Activated B cell treated with CpG ODN at 0.5 μM for 24 hours (primary cell): ENCODE data around the gene GFAP. TPM values are rescaled to one million over a fixed set of nuclear protein-coding genes. Genes with fewer than 3 reads are reported as not detected.

Source experiments
- ATAC-seq: fragments of 200-7000 bp; cut with Tn5 transposase; one replicate; pipeline ENCODE4 v1.10.0; 2021; ENCODE audit warnings: low read depth, mild to moderate bottlenecking, moderate library complexity
- CTCF ChIA-PET: fragments of 350-600 bp; sonication (Branson Sonifier 250); formaldehyde crosslinking; loops from one replicate; lab custom pipeline; 2021; ENCODE audit warnings: antibody characterized with exemption; lab: Charles Lee
- POLR2A ChIA-PET: fragments of 350-600 bp; sonication (Branson Sonifier 250); formaldehyde crosslinking; loops from one replicate; lab custom pipeline; 2021; ENCODE audit warnings: antibody characterized with exemption; lab: Charles Lee
- DNase-seq: peaks from one replicate; pipeline ENCODE4 v3.0.0; 2022
- H3K27ac Mint-ChIP-seq: one replicate; pipeline ENCODE4 v1.8.0; 2020; ENCODE audit warnings: mixed read lengths
- H3K27me3 Mint-ChIP-seq: one replicate; pipeline ENCODE4 v1.8.0; 2021; ENCODE audit warnings: mixed read lengths
- H3K36me3 Mint-ChIP-seq: one replicate; pipeline ENCODE4 v1.8.0; 2021; ENCODE audit warnings: low read depth, mixed read lengths
- H3K4me1 Mint-ChIP-seq: one replicate; pipeline ENCODE4 v1.8.0; 2021; ENCODE audit warnings: mixed read lengths
- H3K4me3 Mint-ChIP-seq: one replicate; pipeline ENCODE4 v1.8.0; 2020; ENCODE audit warnings: mild to moderate bottlenecking, mixed read lengths
- H3K9me3 Mint-ChIP-seq: one replicate; pipeline ENCODE4 v1.8.0; 2020; ENCODE audit warnings: mixed read lengths
- intact Hi-C: fragments of 100-400 bp; cut with micrococcal nuclease; formaldehyde crosslinking; loops from one replicate; pipeline ENCODE4 v1.15.1; 2024
- total RNA-seq: library from RNA; stranded (reverse); gene quantifications from 2 replicates; pipeline ENCODE4 v1.2.3, GENCODE V29; 2022
- TF ChIP-seq, protein P1 (sequence below): fragments of 200-600 bp; IDR thresholded peaks from one replicate; pipeline ENCODE4 v1.8.0; 2022; ENCODE audit warnings: antibody characterized with exemption, mild to moderate bottlenecking

The GFAP gene
- total RNA-seq, 1 donor from 2014 or later = not detected

DNA sequence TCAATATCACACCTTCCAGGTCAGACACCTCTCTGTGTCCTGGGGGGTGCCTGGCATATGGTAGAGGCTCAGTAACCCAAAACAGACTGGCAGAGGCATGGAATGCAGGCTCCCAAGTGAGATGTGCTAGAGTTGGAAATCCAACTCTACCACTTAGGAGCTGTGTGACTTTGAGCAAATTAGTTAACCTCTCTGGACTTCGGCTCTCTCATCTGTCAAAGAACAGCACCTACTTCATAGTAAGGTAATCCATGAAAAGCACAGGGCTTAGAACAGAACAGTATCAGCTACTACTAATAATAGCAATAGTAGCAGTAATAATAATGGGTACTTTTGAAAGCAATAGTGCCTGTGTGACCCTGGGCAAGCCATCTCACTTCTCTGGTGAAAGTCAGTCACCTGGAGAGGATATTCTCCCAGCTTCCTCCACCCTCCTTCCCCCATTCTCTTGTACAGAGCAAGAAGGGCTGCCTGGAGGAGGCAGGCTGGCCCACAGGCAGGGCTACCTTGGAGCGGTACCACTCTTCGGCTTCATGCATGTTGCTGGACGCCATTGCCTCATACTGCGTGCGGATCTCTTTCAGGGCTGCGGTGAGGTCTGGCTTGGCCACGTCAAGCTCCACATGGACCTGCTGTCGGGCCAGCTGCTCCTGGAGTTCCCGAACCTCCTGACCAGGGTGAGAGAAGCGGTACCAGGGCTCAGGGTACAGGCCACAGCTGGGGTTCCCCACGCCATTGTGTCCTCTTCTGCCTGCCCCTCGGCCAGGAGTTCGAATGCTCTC is 2.3 kb downstream of the GFAP start:
- Mint-ChIP-seq H3K36me3 (no peaks in the 10 kb centered on the region), H3K9me3 (no peaks in the 10 kb centered on the region), H3K4me3 (no peak overlapping the region), H3K4me1 (peaks cover 13% of the 10 kb centered on the region), H3K27ac (no peak overlapping the region), H3K27me3 (peaks cover 34% of the 10 kb centered on the region)
- ATAC-seq = no peak
- TF ChIP-seq, protein P1, sequence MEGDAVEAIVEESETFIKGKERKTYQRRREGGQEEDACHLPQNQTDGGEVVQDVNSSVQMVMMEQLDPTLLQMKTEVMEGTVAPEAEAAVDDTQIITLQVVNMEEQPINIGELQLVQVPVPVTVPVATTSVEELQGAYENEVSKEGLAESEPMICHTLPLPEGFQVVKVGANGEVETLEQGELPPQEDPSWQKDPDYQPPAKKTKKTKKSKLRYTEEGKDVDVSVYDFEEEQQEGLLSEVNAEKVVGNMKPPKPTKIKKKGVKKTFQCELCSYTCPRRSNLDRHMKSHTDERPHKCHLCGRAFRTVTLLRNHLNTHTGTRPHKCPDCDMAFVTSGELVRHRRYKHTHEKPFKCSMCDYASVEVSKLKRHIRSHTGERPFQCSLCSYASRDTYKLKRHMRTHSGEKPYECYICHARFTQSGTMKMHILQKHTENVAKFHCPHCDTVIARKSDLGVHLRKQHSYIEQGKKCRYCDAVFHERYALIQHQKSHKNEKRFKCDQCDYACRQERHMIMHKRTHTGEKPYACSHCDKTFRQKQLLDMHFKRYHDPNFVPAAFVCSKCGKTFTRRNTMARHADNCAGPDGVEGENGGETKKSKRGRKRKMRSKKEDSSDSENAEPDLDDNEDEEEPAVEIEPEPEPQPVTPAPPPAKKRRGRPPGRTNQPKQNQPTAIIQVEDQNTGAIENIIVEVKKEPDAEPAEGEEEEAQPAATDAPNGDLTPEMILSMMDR = no peak
- intact Hi-C loops = no loop called here
- no peak for DNase-seq
- CTCF ChIA-PET = interaction anchor here (1.2 kb wide), 1 partner anchor 186 kb away, joined by 4 read pairs; no protein-coding TSS in a partner anchor
- POLR2A ChIA-PET = interaction anchor here (1.0 kb wide), 1 partner anchor 14 kb away, joined by 4 read pairs; the partner anchor contains the start of gene EFTUD2

DNA sequence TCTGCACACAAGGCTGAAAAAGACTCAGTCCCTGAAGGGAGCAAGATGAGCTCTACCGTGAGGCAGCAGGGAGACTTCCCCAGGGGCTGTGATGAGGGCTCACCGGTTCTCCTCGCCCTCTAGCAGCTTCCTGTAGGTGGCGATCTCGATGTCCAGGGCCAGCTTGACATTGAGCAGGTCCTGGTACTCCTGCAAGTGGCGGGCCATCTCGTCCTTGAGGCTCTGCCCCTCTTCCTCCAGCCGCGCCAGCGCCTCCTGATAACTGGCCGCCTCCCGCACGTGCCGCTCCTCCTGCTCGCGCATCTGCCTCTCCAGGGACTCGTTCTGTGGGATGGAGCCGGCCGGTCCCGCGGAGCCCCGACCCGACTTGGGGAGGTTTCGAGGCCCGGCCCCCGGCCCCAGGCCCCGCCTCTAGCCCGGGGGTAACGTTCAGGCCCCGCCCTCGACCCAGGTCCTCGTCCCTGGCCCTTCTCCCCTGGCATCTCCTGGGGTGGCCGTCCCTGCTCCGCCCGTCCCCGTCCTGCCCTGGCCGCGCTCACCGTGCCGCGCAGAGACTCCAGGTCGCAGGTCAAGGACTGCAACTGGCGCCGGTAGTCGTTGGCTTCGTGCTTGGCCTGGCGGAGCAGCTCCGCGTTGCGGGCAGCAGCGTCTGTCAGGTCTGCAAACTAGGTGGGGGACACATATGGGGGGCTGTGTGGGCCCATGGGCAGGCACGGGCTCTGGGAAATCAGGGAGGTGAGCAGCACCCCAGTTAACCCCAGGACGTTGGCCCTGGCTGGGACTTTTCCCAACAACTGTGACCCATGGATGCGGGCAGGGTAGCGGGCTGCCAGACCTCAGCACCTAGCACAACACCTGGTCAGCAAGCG is 3.9 kb downstream of the GFAP start:
- H3K36me3 Mint-ChIP-seq = no peaks in the 10 kb centered on the region
- POLR2A ChIA-PET = interaction anchor here (1.1 kb wide), 1 partner anchor 150 kb away, joined by 3 read pairs; the partner anchor contains the start of gene NMT1
- H3K9me3 Mint-ChIP-seq = no peaks in the 10 kb centered on the region

DNA sequence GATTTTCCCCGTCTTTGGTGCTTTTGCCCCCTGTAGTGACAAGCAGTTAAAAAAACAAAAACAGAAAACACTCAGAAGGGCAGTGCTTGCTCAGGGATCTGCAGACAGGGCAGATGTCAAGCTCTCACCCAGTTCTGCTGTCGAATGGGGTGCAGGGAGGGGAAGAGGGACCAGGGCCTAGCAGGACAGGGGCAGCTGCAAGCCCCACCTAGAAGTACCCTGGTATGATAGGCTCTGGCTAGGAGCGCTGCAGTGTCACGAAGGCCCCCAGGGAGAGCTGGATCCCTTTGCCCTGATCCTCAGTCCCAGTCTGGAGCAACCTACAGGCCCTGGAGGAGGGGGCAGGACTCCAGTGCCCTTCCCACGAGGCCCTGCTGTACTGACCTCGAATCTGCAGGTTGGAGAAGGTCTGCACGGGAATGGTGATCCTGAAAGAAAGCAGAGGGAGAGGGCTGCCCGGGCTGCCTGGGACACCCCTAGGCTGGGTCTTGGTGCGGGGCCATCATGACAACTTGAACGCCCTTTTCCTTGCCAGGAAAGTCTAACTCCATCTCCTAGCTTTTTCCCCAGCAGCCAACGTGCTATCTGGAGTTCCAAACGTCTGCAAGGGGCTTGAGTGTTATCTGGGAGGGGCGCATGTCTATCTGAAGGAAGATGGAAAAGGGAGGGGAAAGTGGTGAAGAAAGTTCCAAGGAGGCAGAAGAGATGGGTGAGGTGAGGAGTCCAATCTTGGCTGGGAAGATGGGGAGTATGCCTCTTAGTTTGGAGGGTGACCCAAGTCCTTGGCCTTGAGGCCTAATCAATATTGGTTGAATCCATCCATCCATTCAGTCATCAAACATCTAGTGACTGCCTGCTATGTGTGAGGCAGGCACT is 4.8 kb downstream of the GFAP start:
- ChIA-PET CTCF (interaction anchor here (0.9 to 1.6 kb wide), 3 partner anchors 10 to 188 kb away, joined by 3 to 8 read pairs (median 3); no protein-coding TSS in a partner anchor), POLR2A (interaction anchor here (1.1 kb wide), 1 partner anchor 151 kb away, joined by 3 read pairs; the partner anchor contains the start of gene NMT1)
- Mint-ChIP-seq H3K27me3 (peaks cover 30% of the 10 kb centered on the region), H3K4me3 (peak overlapping the region; percentile 69), H3K4me1 (peaks cover 13% of the 10 kb centered on the region), H3K36me3 (no peaks in the 10 kb centered on the region), H3K27ac (no peak overlapping the region), H3K9me3 (no peaks in the 10 kb centered on the region)
- TF ChIP-seq, protein P1 = no peak
- no peak for DNase-seq
- intact Hi-C loops = no loop called here
- no peak for ATAC-seq

More for the DNA sequence above, 3.9 kb downstream of the GFAP start:
- peaks cover 34% of the 10 kb centered on the region for H3K27me3 Mint-ChIP-seq
- ATAC-seq (peak; percentile 81), DNase-seq (peak; percentile 27)
- TF ChIP-seq, protein P1 = no peak
- CTCF ChIA-PET = interaction anchor here (0.9 to 1.6 kb wide), 3 partner anchors 9 to 187 kb away, joined by 3 to 8 read pairs (median 3); no protein-coding TSS in a partner anchor
- H3K27ac Mint-ChIP-seq = no peak overlapping the region
- peak overlapping the region; percentile 69 for H3K4me3 Mint-ChIP-seq
- H3K4me1 Mint-ChIP-seq = peaks cover 13% of the 10 kb centered on the region
- intact Hi-C loops = no loop called here

DNA sequence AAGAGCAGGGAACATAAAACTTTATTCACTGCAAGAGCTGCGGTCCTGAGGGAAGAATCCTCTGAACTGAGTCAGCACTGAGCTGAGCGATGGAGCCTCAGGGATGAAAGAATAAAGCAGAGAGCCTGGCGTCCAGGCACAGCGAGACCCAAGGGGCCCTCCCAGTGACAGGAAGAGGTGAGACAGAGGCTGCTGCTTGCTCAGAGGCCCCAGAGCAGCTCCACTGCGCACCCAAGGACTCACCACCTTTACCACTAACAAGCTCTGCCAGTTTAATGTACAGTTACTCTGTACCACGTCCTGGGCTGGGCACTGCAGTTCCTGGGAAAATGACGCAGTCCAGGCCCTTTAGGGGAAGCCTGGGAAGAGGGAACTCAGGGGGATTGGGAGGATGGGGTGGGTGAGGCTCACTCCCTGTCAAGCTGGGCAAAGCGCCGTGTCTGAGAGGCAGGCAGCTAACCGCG is 5.6 kb downstream of the GFAP start:
- H3K4me1 Mint-ChIP-seq = peaks cover 13% of the 10 kb centered on the region
- no peaks in the 10 kb centered on the region for H3K9me3 Mint-ChIP-seq
- CTCF ChIA-PET = no interaction called here
- no peak for ATAC-seq
- DNase-seq = no peak
- TF ChIP-seq, protein P1 = no peak
- peaks cover 30% of the 10 kb centered on the region for H3K27me3 Mint-ChIP-seq
- no peak overlapping the region for H3K27ac Mint-ChIP-seq
- intact Hi-C loops = no loop called here
- POLR2A ChIA-PET = no interaction called here
- no peaks in the 10 kb centered on the region for H3K36me3 Mint-ChIP-seq
- H3K4me3 Mint-ChIP-seq = no peak overlapping the region
